ENCODE data around the gene PRPF38B.

PRPF38B gene

GRCh38 chr1:108708691-108709660 is 16.9 kb downstream of the PRPF38B start:
- Histone ChIP-seq H3K9me3 (ENCODE audit: control insufficient read depth, low read length) (no peaks in the 10 kb centered on the region), H3K27me3 (ENCODE audit: control insufficient read depth, insufficient read depth, low read length) (peaks cover 4% of the 10 kb centered on the region), H3K4me3 (ENCODE audit: low read length) (no peak overlapping the region), H3K9ac (ENCODE audit: low read length) (no peak overlapping the region), H3K36me3 (ENCODE audit: control insufficient read depth, insufficient read depth, low read length) (no peaks in the 10 kb centered on the region), H3K4me1 (ENCODE audit: control insufficient read depth, insufficient read depth, low read length) (peaks cover 5% of the 10 kb centered on the region)

GRCh38 chr1:108712606-108713150 is 20.6 kb downstream of the PRPF38B start, which contains the start of gene FNDC7:
Gene FNDC7, plus strand, starts transcription at chr1:108712908. Its CDS starts 26 bp downstream, at chr1:108712934.
- no peaks in the 10 kb centered on the region for H3K4me1 ChIP-seq (ENCODE audit: control insufficient read depth, insufficient read depth, low read length)
- H3K36me3 ChIP-seq (ENCODE audit: control insufficient read depth, insufficient read depth, low read length) = no peaks in the 10 kb centered on the region
- no peaks in the 10 kb centered on the region for H3K9me3 ChIP-seq (ENCODE audit: control insufficient read depth, low read length)
- no peak within 1 kb of the TSS for H3K9ac ChIP-seq (ENCODE audit: low read length)
- H3K27me3 ChIP-seq (ENCODE audit: control insufficient read depth, insufficient read depth, low read length) = no peaks in the 10 kb centered on the region
- no peak within 1 kb of the TSS for H3K4me3 ChIP-seq (ENCODE audit: low read length)

- H3K9me3 ChIP-seq (ENCODE audit: control insufficient read depth, low read length) = no peaks in the 10 kb centered on the region
- H3K27me3 ChIP-seq (ENCODE audit: control insufficient read depth, insufficient read depth, low read length) = no peaks in the 10 kb centered on the region
- H3K4me1 ChIP-seq (ENCODE audit: control insufficient read depth, insufficient read depth, low read length) = peaks cover 8% of the 10 kb centered on the region
- H3K4me3 ChIP-seq (ENCODE audit: low read length) = no peak overlapping the region
- H3K36me3 ChIP-seq (ENCODE audit: control insufficient read depth, insufficient read depth, low read length) = no peaks in the 10 kb centered on the region
- no peak overlapping the region for H3K9ac ChIP-seq (ENCODE audit: low read length)
Measured at GRCh38 chr1:108715932-108716331, 23.8 kb downstream of the PRPF38B start.

GRCh38 chr1:108716437-108717230 is 24.5 kb downstream of the PRPF38B start:
- Histone ChIP-seq H3K4me1 (ENCODE audit: control insufficient read depth, insufficient read depth, low read length) (peaks cover 8% of the 10 kb centered on the region), H3K36me3 (ENCODE audit: control insufficient read depth, insufficient read depth, low read length) (no peaks in the 10 kb centered on the region), H3K4me3 (ENCODE audit: low read length) (no peak overlapping the region), H3K9me3 (ENCODE audit: control insufficient read depth, low read length) (no peaks in the 10 kb centered on the region), H3K27me3 (ENCODE audit: control insufficient read depth, insufficient read depth, low read length) (no peaks in the 10 kb centered on the region), H3K9ac (ENCODE audit: low read length) (no peak overlapping the region)

GRCh38 chr1:108717774-108718316 is 25.7 kb downstream of the PRPF38B start:
- Histone ChIP-seq H3K27me3 (ENCODE audit: control insufficient read depth, insufficient read depth, low read length) (no peaks in the 10 kb centered on the region), H3K9ac (ENCODE audit: low read length) (no peak overlapping the region), H3K36me3 (ENCODE audit: control insufficient read depth, insufficient read depth, low read length) (no peaks in the 10 kb centered on the region), H3K4me3 (ENCODE audit: low read length) (no peak overlapping the region), H3K9me3 (ENCODE audit: control insufficient read depth, low read length) (no peaks in the 10 kb centered on the region), H3K4me1 (ENCODE audit: control insufficient read depth, insufficient read depth, low read length) (peaks cover 8% of the 10 kb centered on the region)

GRCh38 chr1:108718927-108719655 is 27.0 kb downstream of the PRPF38B start:
- no peaks in the 10 kb centered on the region for H3K27me3 ChIP-seq (ENCODE audit: control insufficient read depth, insufficient read depth, low read length)
- H3K4me1 ChIP-seq (ENCODE audit: control insufficient read depth, insufficient read depth, low read length) = peaks cover 8% of the 10 kb centered on the region
- no peak overlapping the region for H3K9ac ChIP-seq (ENCODE audit: low read length)
- no peaks in the 10 kb centered on the region for H3K9me3 ChIP-seq (ENCODE audit: control insufficient read depth, low read length)
- no peaks in the 10 kb centered on the region for H3K36me3 ChIP-seq (ENCODE audit: control insufficient read depth, insufficient read depth, low read length)
- H3K4me3 ChIP-seq (ENCODE audit: low read length) = no peak overlapping the region

GRCh38 chr1:108719656-108720435 is 27.7 kb downstream of the PRPF38B start:
- H3K9ac ChIP-seq (ENCODE audit: low read length) = no peak overlapping the region

DNA sequence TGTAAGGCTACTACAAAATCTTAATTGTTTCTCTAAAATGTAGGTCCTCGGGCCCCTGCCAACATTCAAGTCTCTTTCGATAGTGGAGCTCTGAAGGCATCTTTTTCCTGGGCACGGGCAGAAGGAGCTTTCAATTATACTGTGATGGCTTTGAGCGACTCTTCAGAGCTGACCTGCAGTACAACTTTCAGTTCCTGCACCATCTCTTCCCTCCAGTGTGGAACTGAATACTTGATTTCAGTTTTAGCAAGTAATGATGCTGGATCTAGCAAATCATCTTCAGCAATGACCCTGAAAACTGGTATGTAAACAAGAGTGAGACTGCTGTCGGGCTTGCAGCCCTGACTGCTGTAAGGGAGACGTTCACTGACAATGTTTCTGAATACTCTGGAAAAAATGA is 30.2 kb downstream of the PRPF38B start:
- H3K9ac ChIP-seq (ENCODE audit: low read length) = no peak overlapping the region
- no peak overlapping the region for H3K4me3 ChIP-seq (ENCODE audit: low read length)
- H3K4me1 ChIP-seq (ENCODE audit: control insufficient read depth, insufficient read depth, low read length) = peaks cover 16% of the 10 kb centered on the region

More at GRCh38 chr1:108719656-108720435, 27.7 kb downstream of the PRPF38B start:
- Histone ChIP-seq H3K27me3 (ENCODE audit: control insufficient read depth, insufficient read depth, low read length) (no peaks in the 10 kb centered on the region), H3K4me1 (ENCODE audit: control insufficient read depth, insufficient read depth, low read length) (peaks cover 8% of the 10 kb centered on the region), H3K4me3 (ENCODE audit: low read length) (no peak overlapping the region), H3K36me3 (ENCODE audit: control insufficient read depth, insufficient read depth, low read length) (no peaks in the 10 kb centered on the region), H3K9me3 (ENCODE audit: control insufficient read depth, low read length) (no peaks in the 10 kb centered on the region)

GRCh38 chr1:108725906-108726305 is 33.8 kb downstream of the PRPF38B start:
- Histone ChIP-seq H3K4me1 (ENCODE audit: control insufficient read depth, insufficient read depth, low read length) (peaks cover 8% of the 10 kb centered on the region), H3K27me3 (ENCODE audit: control insufficient read depth, insufficient read depth, low read length) (no peaks in the 10 kb centered on the region), H3K9ac (ENCODE audit: low read length) (no peak overlapping the region), H3K36me3 (ENCODE audit: control insufficient read depth, insufficient read depth, low read length) (no peaks in the 10 kb centered on the region), H3K4me3 (ENCODE audit: low read length) (no peak overlapping the region), H3K9me3 (ENCODE audit: control insufficient read depth, low read length) (no peaks in the 10 kb centered on the region)

More for the DNA sequence above, 30.2 kb downstream of the PRPF38B start:
- no peaks in the 10 kb centered on the region for H3K9me3 ChIP-seq (ENCODE audit: control insufficient read depth, low read length)
- H3K27me3 ChIP-seq (ENCODE audit: control insufficient read depth, insufficient read depth, low read length) = no peaks in the 10 kb centered on the region
- H3K36me3 ChIP-seq (ENCODE audit: control insufficient read depth, insufficient read depth, low read length) = no peaks in the 10 kb centered on the region

- Histone ChIP-seq H3K4me3 (ENCODE audit: low read length) (no peak overlapping the region), H3K27me3 (ENCODE audit: control insufficient read depth, insufficient read depth, low read length) (no peaks in the 10 kb centered on the region), H3K9me3 (ENCODE audit: control insufficient read depth, low read length) (no peaks in the 10 kb centered on the region), H3K4me1 (ENCODE audit: control insufficient read depth, insufficient read depth, low read length) (peaks cover 8% of the 10 kb centered on the region), H3K36me3 (ENCODE audit: control insufficient read depth, insufficient read depth, low read length) (no peaks in the 10 kb centered on the region), H3K9ac (ENCODE audit: low read length) (no peak overlapping the region)
Measured at GRCh38 chr1:108728327-108728923, 36.3 kb downstream of the PRPF38B start.

All from mucosa of stomach (tissue), 1 donor.